Mesendoderm (in vitro differentiated cells): ENCODE data around the gene RSU1.

ENCODE experiments used
- DNase-seq: peaks from one replicate; pipeline ENCODE4 v3.0.0; 2013
- H2AK5ac ChIP-seq: 2 replicates; pipeline ENCODE4 v1.6.1; 2013; ENCODE audit warnings: low read length, inconsistent platforms
- H2BK120ac ChIP-seq: 2 replicates; pipeline ENCODE4 v1.6.1; 2013; ENCODE audit warnings: low read depth, mild to moderate bottlenecking, low read length, moderate library complexity, mixed read lengths
- H2BK15ac ChIP-seq: replicated peaks from 2 replicates; pipeline ENCODE4 v1.6.1; 2013; ENCODE audit warnings: low read depth, mild to moderate bottlenecking, moderate library complexity
- H2BK5ac ChIP-seq: 2 replicates; pipeline ENCODE4 v1.6.1; 2013; ENCODE audit warnings: low read length, inconsistent platforms
- H3K18ac ChIP-seq: 2 replicates; pipeline ENCODE4 v1.6.1; 2013; ENCODE audit warnings: mild to moderate bottlenecking, low read length, mixed read lengths
- H3K23ac ChIP-seq: one replicate; pipeline ENCODE4 v1.6.1; 2013; ENCODE audit warnings: low read length
- H3K27ac ChIP-seq: 2 replicates; pipeline ENCODE4 v1.5.1; 2013; ENCODE audit warnings: low read depth, mild to moderate bottlenecking, inconsistent platforms, low read length, moderate library complexity
- H3K27me3 ChIP-seq: 2 replicates; pipeline ENCODE4 v1.6.1; 2013; ENCODE audit warnings: low read length, control low read depth, mild to moderate bottlenecking, inconsistent platforms; ENCODE audit not compliant: insufficient read depth, poor library complexity
- H3K36me3 ChIP-seq: 2 replicates; pipeline ENCODE4 v1.6.1; 2013; ENCODE audit warnings: low read length, inconsistent platforms; ENCODE audit not compliant: control insufficient read depth, insufficient read depth
- H3K4ac ChIP-seq: one replicate; pipeline ENCODE4 v1.6.1; 2013; ENCODE audit warnings: low read depth, mild to moderate bottlenecking, low read length, moderate library complexity
- H3K4me1 ChIP-seq: 2 replicates; pipeline ENCODE4 v1.6.1; 2013; ENCODE audit warnings: low read depth, low read length, inconsistent platforms; ENCODE audit not compliant: control insufficient read depth
- H3K4me2 ChIP-seq: 2 replicates; pipeline ENCODE4 v1.6.1; 2013; ENCODE audit warnings: low read length
- H3K4me3 ChIP-seq: 2 replicates; pipeline ENCODE4 v1.5.1; 2013; ENCODE audit warnings: mild to moderate bottlenecking, low read length
- H3K56ac ChIP-seq: one replicate; pipeline ENCODE4 v1.6.1; 2013; ENCODE audit warnings: low read length
- H3K79me1 ChIP-seq: 2 replicates; pipeline ENCODE4 v1.6.1; 2013; ENCODE audit warnings: low read length, inconsistent platforms
- H3K79me2 ChIP-seq: 2 replicates; pipeline ENCODE4 v1.6.1; 2013; ENCODE audit warnings: mild to moderate bottlenecking, low read length; ENCODE audit not compliant: control insufficient read depth, insufficient read depth
- H3K9ac ChIP-seq: 2 replicates; pipeline ENCODE4 v1.6.1; 2013; ENCODE audit warnings: low read length, inconsistent platforms
- H4K5ac ChIP-seq: one replicate; pipeline ENCODE4 v1.6.1; 2013; ENCODE audit warnings: low read length
- H4K8ac ChIP-seq: one replicate; pipeline ENCODE4 v1.6.1; 2013; ENCODE audit warnings: low read depth, mild to moderate bottlenecking, control low read depth, low read length, moderate library complexity
- whole genome bisulfite sequencing: extraction: QIAGEN DNeasy Blood & Tissue Kit; methylation state at CpG from one replicate; pipeline ENCODE4 v1.1.7; 2013; ENCODE audit warnings: low lambda C conversion rate, missing lambda C conversion rate; ENCODE audit not compliant: insufficient coverage; ENCODE audit errors: extremely low coverage; 5-methylcytosine and 5-hydroxymethylcytosine counted together

The RSU1 gene

DNA sequence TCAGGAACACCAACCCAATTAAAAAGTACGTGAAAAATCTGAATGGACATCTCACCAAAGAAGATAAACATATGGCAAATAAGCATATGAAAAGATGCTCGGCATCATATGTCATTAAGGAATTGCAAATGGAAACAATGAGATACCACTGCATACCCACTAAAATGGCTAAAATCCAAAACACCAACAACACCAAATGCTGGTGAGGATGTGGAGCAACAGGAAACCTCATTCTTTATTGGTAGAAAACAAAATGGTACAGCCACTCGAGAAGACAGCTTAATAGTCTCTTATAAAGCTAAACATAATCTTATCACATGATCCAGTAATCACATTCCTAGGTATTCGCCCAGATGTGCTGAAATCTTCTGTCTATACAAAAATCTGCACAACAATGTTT is 13.1 kb downstream of the RSU1 start:
- Histone ChIP-seq H3K27me3 (no peaks in the 10 kb centered on the region), H3K23ac (no peak overlapping the region), H2BK120ac (no peak overlapping the region), H2BK5ac (no peak overlapping the region), H3K79me2 (peaks cover 8% of the 10 kb centered on the region), H3K9ac (no peak overlapping the region), H2BK15ac (no peak overlapping the region), H3K4ac (no peak overlapping the region), H2AK5ac (no peak overlapping the region), H3K36me3 (no peaks in the 10 kb centered on the region), H3K56ac (no peak overlapping the region), H3K4me3 (no peak overlapping the region), H4K5ac (no peak overlapping the region), H3K27ac (no peak overlapping the region), H3K18ac (no peak overlapping the region), H4K8ac (no peak overlapping the region), H3K4me1 (no peaks in the 10 kb centered on the region), H3K4me2 (no peak overlapping the region), H3K79me1 (peaks cover 6% of the 10 kb centered on the region)
- DNase-seq = no peak
- WGBS = no CpG with 5 or more reads among the region's 4 CpGs

DNA sequence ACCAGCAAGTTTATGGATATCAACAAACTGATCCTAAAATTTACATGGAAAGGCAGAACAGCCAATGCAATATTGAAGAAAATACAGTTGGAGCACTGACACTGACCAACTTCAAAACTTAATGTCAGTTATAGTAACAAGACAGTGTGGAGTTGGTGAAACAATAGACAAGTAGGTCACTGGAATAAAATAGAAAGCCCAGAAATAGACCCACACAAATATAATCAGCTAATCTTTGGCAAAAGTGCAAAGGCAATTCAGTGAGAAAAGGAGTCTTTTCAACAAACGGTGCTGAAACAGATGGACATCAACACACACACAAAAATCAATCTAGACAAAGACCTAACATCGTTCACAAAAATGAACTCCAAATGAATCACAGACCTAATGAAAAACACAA is 13.8 kb downstream of the RSU1 start:
- Histone ChIP-seq H3K23ac (no peak overlapping the region), H3K4ac (no peak overlapping the region), H2BK120ac (no peak overlapping the region), H2BK15ac (no peak overlapping the region), H3K4me3 (no peak overlapping the region), H3K9ac (no peak overlapping the region), H3K18ac (no peak overlapping the region), H3K79me1 (peaks cover 6% of the 10 kb centered on the region), H3K4me1 (no peaks in the 10 kb centered on the region), H4K8ac (no peak overlapping the region), H3K56ac (no peak overlapping the region), H2AK5ac (no peak overlapping the region), H4K5ac (no peak overlapping the region), H3K4me2 (no peak overlapping the region), H3K27ac (no peak overlapping the region), H3K36me3 (no peaks in the 10 kb centered on the region), H3K79me2 (peaks cover 10% of the 10 kb centered on the region), H3K27me3 (no peaks in the 10 kb centered on the region), H2BK5ac (no peak overlapping the region)
- no peak for DNase-seq
- WGBS = no CpG with 5 or more reads among the region's 2 CpGs

DNA sequence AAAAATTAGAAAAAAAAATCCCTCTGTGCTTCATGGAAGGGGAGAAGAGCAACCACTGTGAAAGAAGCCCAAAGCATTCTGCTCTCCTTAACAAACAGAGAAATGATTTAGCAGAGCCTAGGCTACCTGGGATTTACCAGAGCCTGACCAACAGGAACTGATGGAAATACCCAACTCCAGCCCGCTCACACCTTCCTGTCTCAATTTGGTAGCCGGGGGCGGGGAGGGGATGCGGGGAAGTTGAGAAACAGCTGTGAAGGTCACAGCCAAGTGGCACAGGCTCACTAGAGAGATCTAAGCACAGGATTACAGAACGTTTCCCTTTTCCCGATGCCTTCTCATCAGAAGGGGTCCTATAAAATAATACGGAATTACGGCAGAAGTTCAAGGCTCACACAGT is 17.6 kb downstream of the RSU1 start:
- Histone ChIP-seq H4K5ac (no peak overlapping the region), H3K4me1 (no peaks in the 10 kb centered on the region), H3K56ac (no peak overlapping the region), H3K27ac (no peak overlapping the region), H3K27me3 (no peaks in the 10 kb centered on the region), H3K4me2 (no peak overlapping the region), H2BK5ac (no peak overlapping the region), H4K8ac (no peak overlapping the region), H3K23ac (no peak overlapping the region), H2BK15ac (no peak overlapping the region), H3K4ac (no peak overlapping the region), H3K79me2 (peaks cover 12% of the 10 kb centered on the region), H3K9ac (no peak overlapping the region), H3K4me3 (no peak overlapping the region), H3K79me1 (peaks cover 8% of the 10 kb centered on the region), H2BK120ac (no peak overlapping the region), H3K18ac (no peak overlapping the region), H2AK5ac (no peak overlapping the region), H3K36me3 (no peaks in the 10 kb centered on the region)
- WGBS = no CpG with 5 or more reads among the region's 8 CpGs
- peak; percentile 66 for DNase-seq

DNA sequence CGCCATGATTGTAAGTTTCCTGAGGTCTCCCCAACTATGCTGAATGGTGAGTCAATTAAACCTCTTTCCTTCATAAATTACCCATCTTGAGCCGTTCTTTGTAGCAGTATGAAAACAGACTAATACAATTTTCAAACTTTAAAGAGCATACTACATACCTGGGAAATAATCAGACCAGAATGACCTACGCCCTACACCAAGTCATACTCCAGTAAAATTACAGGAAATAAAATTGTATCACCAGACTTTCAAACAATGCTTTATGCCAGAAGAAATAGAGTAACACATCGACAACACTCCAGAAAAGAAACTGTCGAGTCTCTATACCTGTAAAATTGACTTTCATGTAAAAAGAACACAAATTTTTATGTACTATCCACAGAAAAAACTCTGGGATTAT is 18.7 kb downstream of the RSU1 start:
- H2AK5ac ChIP-seq = no peak overlapping the region
- H2BK15ac ChIP-seq = no peak overlapping the region
- peaks cover 8% of the 10 kb centered on the region for H3K79me1 ChIP-seq
- no peak for DNase-seq
- no peak overlapping the region for H4K8ac ChIP-seq
- H2BK120ac ChIP-seq = no peak overlapping the region
- no peak overlapping the region for H4K5ac ChIP-seq
- H3K4me3 ChIP-seq = no peak overlapping the region
- no peak overlapping the region for H3K56ac ChIP-seq
- H3K79me2 ChIP-seq = peaks cover 12% of the 10 kb centered on the region
- H3K4me1 ChIP-seq = no peaks in the 10 kb centered on the region
- H3K18ac ChIP-seq = no peak overlapping the region
- no peak overlapping the region for H3K4me2 ChIP-seq
- H3K4ac ChIP-seq = no peak overlapping the region
- no peaks in the 10 kb centered on the region for H3K36me3 ChIP-seq
- no peak overlapping the region for H2BK5ac ChIP-seq
- no peak overlapping the region for H3K23ac ChIP-seq
- WGBS = no CpG with 5 or more reads among the region's 5 CpGs
- no peak overlapping the region for H3K9ac ChIP-seq
- H3K27me3 ChIP-seq = no peaks in the 10 kb centered on the region
- no peak overlapping the region for H3K27ac ChIP-seq

DNA sequence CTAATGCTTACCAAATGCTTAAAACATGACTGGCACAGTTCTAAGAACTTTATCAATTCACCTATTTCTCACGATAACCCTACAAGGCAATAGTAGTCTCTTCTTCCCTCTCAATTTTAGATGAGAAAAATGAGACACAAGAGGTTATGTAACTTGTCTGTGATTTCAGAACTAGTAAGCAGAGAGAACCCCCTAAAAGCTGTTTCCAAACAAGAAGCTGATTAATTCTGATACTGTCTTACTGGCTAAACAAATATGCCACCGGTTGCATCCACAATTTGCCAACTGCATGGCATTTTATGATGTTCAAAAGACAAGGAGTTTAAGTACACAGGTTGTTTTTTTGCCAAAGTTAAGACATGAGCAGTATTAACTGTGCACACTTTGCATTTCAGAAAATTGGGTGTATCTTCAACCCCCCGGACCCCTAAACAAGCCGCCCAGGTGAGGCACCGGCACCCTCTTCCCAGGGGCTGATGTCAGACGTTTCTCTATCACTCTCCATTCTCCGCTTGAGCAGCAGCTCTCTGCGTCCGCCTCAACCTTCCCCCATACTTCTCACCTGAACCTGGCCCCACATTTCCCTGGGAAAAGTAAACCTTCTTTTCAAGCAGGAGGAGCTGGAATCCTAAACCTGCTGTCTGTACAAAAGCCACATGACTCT is 21.7 kb downstream of the RSU1 start:
- Histone ChIP-seq H3K36me3 (no peaks in the 10 kb centered on the region), H3K23ac (no peak overlapping the region), H3K79me2 (peaks cover 9% of the 10 kb centered on the region), H3K79me1 (peaks cover 12% of the 10 kb centered on the region), H2BK15ac (no peak overlapping the region), H3K4me2 (no peak overlapping the region), H3K4me1 (no peaks in the 10 kb centered on the region), H2BK5ac (no peak overlapping the region), H3K56ac (no peak overlapping the region), H3K27me3 (no peaks in the 10 kb centered on the region), H4K5ac (no peak overlapping the region), H3K4ac (no peak overlapping the region), H4K8ac (no peak overlapping the region), H3K18ac (no peak overlapping the region), H3K9ac (no peak overlapping the region), H2BK120ac (no peak overlapping the region), H2AK5ac (no peak overlapping the region), H3K4me3 (no peak overlapping the region), H3K27ac (no peak overlapping the region)
- DNase-seq = no peak
- WGBS = no CpG with 5 or more reads among the region's 9 CpGs

DNA sequence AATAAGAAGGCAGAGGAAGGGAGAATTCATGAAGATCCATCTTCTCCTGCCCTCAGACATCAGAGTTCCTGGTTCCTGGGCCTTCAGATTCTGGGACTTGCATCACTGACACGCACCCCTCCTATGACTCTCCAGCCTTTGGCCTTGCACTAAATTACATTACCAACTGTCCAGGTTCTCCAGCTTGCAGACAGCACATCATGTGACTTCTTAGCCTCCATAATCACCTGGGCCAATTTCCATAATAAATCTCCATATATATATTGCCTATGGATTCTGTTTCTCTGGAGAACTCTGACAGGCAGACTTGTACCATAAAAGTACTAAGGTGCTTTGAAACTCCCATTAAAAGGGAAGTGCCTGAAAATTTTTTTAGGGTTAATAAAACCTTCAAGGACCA is 23.2 kb downstream of the RSU1 start:
- Histone ChIP-seq H3K4me3 (no peak overlapping the region), H3K27me3 (no peaks in the 10 kb centered on the region), H3K56ac (no peak overlapping the region), H4K8ac (no peak overlapping the region), H3K4me2 (no peak overlapping the region), H2BK120ac (no peak overlapping the region), H2BK5ac (no peak overlapping the region), H3K36me3 (no peaks in the 10 kb centered on the region), H2BK15ac (no peak overlapping the region), H3K79me2 (peaks cover 9% of the 10 kb centered on the region), H3K27ac (no peak overlapping the region), H2AK5ac (no peak overlapping the region), H3K4me1 (no peaks in the 10 kb centered on the region), H3K9ac (no peak overlapping the region), H3K18ac (no peak overlapping the region), H3K4ac (no peak overlapping the region), H4K5ac (no peak overlapping the region), H3K79me1 (peaks cover 16% of the 10 kb centered on the region), H3K23ac (no peak overlapping the region)
- DNase-seq = no peak
- WGBS = no CpG with 5 or more reads among the region's 1 CpG
